ENCODE data around the gene PDE6A. TPM values are rescaled to one million over a fixed set of nuclear protein-coding genes. Genes with fewer than 3 reads are reported as not detected.

Gene PDE6A
- total RNA-seq, 1 experiment from 2014 or later, result 0.50 TPM

GRCh38 chr5:149837680-149838269 lies 106.8 kb downstream of the PDE6A start:
- H3K79me2 ChIP-seq (ENCODE audit: low read depth), result no peaks in the 10 kb centered on the region
- H3K27me3 ChIP-seq (ENCODE audit: insufficient read depth, low read depth), result no peaks in the 10 kb centered on the region
- H3K36me3 ChIP-seq (ENCODE audit: low read depth), result no peaks in the 10 kb centered on the region
- no peaks in the 10 kb centered on the region for H4K20me1 ChIP-seq (ENCODE audit: insufficient read depth)
- no TSS peak for BruUV-seq (replicated peaks)
- DNase-seq, result peak in 1 of 2 experiments; percentile 76
- no peaks in the 10 kb centered on the region for H3K9me3 ChIP-seq (ENCODE audit: insufficient read depth, low read depth)
- no peak overlapping the region for H3K4me3 ChIP-seq
- ChIA-PET CTCF (interaction anchor here (2.6 to 4.4 kb wide), 4 partner anchors 15 to 153 kb away, joined by 12 to 27 read pairs (median 23); partner anchors contain the start of gene SLC26A2), POLR2A (ENCODE audit: unreplicated experiment) (interaction anchor here (0.5 to 0.7 kb wide), 4 partner anchors 122 to 155 kb away, joined by 4 to 13 read pairs (median 6); no protein-coding TSS in a partner anchor)
- no peak overlapping the region for H2AFZ ChIP-seq
- no peak overlapping the region for H3K4me2 ChIP-seq
- TF ChIP-seq CTCF (conservative IDR thresholded peaks at IDR 0.05) (peak; percentile 84), EZH2 (IDR thresholded peaks at IDR 0.05; ENCODE audit: low read depth) (no peak)
- peaks cover 10% of the 10 kb centered on the region for H3K4me1 ChIP-seq (replicated peaks; ENCODE audit: insufficient read depth)
- H3K9me2 ChIP-seq (ENCODE audit: insufficient read depth), result no peaks in the 10 kb centered on the region
- H3K27ac ChIP-seq, result no peak overlapping the region
- intact Hi-C loops (cut with micrococcal nuclease; ENCODE audit: unreplicated experiment), result loop anchor here (1.0 to 10.0 kb wide), 4 partner anchors 125 to 517 kb away; partner anchors contain the start of gene TCOF1
- peaks cover 4% of the 10 kb centered on the region; the same call in 1 of the 2 replicates for H3F3A ChIP-seq (ENCODE audit: insufficient read depth, low read depth)

DNA sequence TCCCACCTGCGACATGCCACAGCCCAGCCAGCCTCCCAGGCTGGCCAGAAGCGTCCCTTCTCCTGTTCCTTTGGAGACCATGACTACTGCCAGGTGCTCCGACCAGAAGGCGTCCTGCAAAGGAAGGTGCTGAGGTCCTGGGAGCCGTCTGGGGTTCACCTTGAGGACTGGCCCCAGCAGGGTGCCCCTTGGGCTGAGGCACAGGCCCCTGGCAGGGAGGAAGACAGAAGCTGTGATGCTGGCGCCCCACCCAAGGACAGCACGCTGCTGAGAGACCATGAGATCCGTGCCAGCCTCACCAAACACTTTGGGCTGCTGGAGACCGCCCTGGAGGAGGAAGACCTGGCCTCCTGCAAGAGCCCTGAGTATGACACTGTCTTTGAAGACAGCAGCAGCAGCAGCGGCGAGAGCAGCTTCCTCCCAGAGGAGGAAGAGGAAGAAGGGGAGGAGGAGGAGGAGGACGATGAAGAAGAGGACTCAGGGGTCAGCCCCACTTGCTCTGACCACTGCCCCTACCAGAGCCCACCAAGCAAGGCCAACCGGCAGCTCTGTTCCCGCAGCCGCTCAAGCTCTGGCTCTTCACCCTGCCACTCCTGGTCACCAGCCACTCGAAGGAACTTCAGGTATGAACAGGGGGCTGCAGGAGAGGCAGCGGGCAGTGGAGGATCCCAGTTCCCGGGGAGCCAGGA lies 108.0 kb downstream of the PDE6A start:
- H3K4me3 ChIP-seq, result no peak overlapping the region
- no peaks in the 10 kb centered on the region for H3K36me3 ChIP-seq (ENCODE audit: low read depth)
- ChIA-PET POLR2A (ENCODE audit: unreplicated experiment) (interaction anchor here (0.7 kb wide), 1 partner anchor 184 kb away, joined by 5 read pairs; no protein-coding TSS in a partner anchor), CTCF (interaction anchor here (0.6 to 5.3 kb wide), 5 partner anchors 126 to 383 kb away, joined by 3 to 22 read pairs (median 4); no protein-coding TSS in a partner anchor)
- H3F3A ChIP-seq (ENCODE audit: insufficient read depth, low read depth), result peaks cover 4% of the 10 kb centered on the region; the same call in 1 of the 2 replicates
- no peak for TF ChIP-seq CTCF (conservative IDR thresholded peaks at IDR 0.05)
- no peak for TF ChIP-seq EZH2 (IDR thresholded peaks at IDR 0.05; ENCODE audit: low read depth)
- intact Hi-C loops (cut with micrococcal nuclease; ENCODE audit: unreplicated experiment), result loop anchor here (1.0 to 10.0 kb wide), 4 partner anchors 126 to 518 kb away; partner anchors contain the start of gene TCOF1
- H3K9me2 ChIP-seq (ENCODE audit: insufficient read depth), result no peaks in the 10 kb centered on the region
- H3K27ac ChIP-seq, result no peak overlapping the region
- no peaks in the 10 kb centered on the region for H3K9me3 ChIP-seq (ENCODE audit: insufficient read depth, low read depth)
- DNase-seq, result no peak
- H3K4me1 ChIP-seq (replicated peaks; ENCODE audit: insufficient read depth), result peaks cover 10% of the 10 kb centered on the region
- H3K27me3 ChIP-seq (ENCODE audit: insufficient read depth, low read depth), result no peaks in the 10 kb centered on the region
- H2AFZ ChIP-seq, result no peak overlapping the region
- no peaks in the 10 kb centered on the region for H3K79me2 ChIP-seq (ENCODE audit: low read depth)
- H4K20me1 ChIP-seq (ENCODE audit: insufficient read depth), result no peaks in the 10 kb centered on the region
- BruUV-seq (replicated peaks), result no TSS peak
- H3K4me2 ChIP-seq, result no peak overlapping the region

- peak; percentile 54 to 66 for DNase-seq
- POLR2A ChIA-PET (ENCODE audit: unreplicated experiment), result interaction anchor here (0.5 to 0.6 kb wide), 3 partner anchors 166 to 294 kb away, joined by 3 to 9 read pairs (median 4); partner anchors contain the start of genes HMGXB3 and TIGD6
- Histone ChIP-seq H3K27ac (no peak overlapping the region), H3F3A (ENCODE audit: insufficient read depth, low read depth) (peaks cover 4% of the 10 kb centered on the region; the same call in 1 of the 2 replicates), H3K36me3 (ENCODE audit: low read depth) (no peaks in the 10 kb centered on the region), H3K4me3 (no peak overlapping the region), H3K9me3 (ENCODE audit: insufficient read depth, low read depth) (no peaks in the 10 kb centered on the region), H3K79me2 (ENCODE audit: low read depth) (no peaks in the 10 kb centered on the region), H3K4me1 (replicated peaks; ENCODE audit: insufficient read depth) (peaks cover 8% of the 10 kb centered on the region), H2AFZ (no peak overlapping the region), H4K20me1 (ENCODE audit: insufficient read depth) (no peaks in the 10 kb centered on the region), H3K4me2 (no peak overlapping the region), H3K27me3 (ENCODE audit: insufficient read depth, low read depth) (no peaks in the 10 kb centered on the region), H3K9me2 (ENCODE audit: insufficient read depth) (no peaks in the 10 kb centered on the region)
- CTCF ChIA-PET, result interaction anchor here (0.5 to 5.3 kb wide), 13 partner anchors 10 to 1735 kb away, joined by 3 to 22 read pairs (median 4); no protein-coding TSS in a partner anchor
- intact Hi-C loops (cut with micrococcal nuclease; ENCODE audit: unreplicated experiment), result loop anchor here (1.0 to 10.0 kb wide), 5 partner anchors 296 to 602 kb away; partner anchors contain the start of gene TCOF1
- TF ChIP-seq EZH2 (IDR thresholded peaks at IDR 0.05; ENCODE audit: low read depth), result no peak
- TF ChIP-seq CTCF (conservative IDR thresholded peaks at IDR 0.05), result peak; percentile 82
- BruUV-seq (replicated peaks), result no TSS peak
Observed at GRCh38 chr5:149834246-149834855, 110.2 kb downstream of the PDE6A start.
